Gastrocnemius medialis (tissue), 4 donors: ENCODE measurements around the gene FEM1A.

Experiments used
- POLR2A ChIP-seq, 2 donors: fragments of 450-650 bp; IDR thresholded peaks; one replicate each; pipeline ENCODE4 v1.6.1; 2017; ENCODE audit warnings: antibody characterized with exemption in 2 of 2, mild to moderate bottlenecking in 2 of 2, moderate library complexity in 2 of 2
- TF ChIP-seq, protein P1 (sequence below), 5 experiments: fragments of 450-650 bp in 3 of 5; fragments of 200-600 bp in 2 of 5; sonication (generic) in 2 of 5; IDR thresholded peaks in 4 of 5; conservative IDR thresholded peaks in 1 of 5; 1 replicate in 4 of 5; 2 replicates in 1 of 5; pipeline ENCODE4 v1.5.1; 2016 to 2019; ENCODE audit warnings: antibody characterized with exemption in 5 of 5, mild to moderate bottlenecking in 3 of 5, moderate library complexity in 3 of 5

- TF ChIP-seq, protein P1, sequence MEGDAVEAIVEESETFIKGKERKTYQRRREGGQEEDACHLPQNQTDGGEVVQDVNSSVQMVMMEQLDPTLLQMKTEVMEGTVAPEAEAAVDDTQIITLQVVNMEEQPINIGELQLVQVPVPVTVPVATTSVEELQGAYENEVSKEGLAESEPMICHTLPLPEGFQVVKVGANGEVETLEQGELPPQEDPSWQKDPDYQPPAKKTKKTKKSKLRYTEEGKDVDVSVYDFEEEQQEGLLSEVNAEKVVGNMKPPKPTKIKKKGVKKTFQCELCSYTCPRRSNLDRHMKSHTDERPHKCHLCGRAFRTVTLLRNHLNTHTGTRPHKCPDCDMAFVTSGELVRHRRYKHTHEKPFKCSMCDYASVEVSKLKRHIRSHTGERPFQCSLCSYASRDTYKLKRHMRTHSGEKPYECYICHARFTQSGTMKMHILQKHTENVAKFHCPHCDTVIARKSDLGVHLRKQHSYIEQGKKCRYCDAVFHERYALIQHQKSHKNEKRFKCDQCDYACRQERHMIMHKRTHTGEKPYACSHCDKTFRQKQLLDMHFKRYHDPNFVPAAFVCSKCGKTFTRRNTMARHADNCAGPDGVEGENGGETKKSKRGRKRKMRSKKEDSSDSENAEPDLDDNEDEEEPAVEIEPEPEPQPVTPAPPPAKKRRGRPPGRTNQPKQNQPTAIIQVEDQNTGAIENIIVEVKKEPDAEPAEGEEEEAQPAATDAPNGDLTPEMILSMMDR (IDR thresholded peaks at IDR 0.05 in 4 of 5, conservative IDR thresholded peaks at IDR 0.05 in 1 of 5) = no peak
- TF ChIP-seq POLR2A (IDR thresholded peaks at IDR 0.05) = no peak
These were observed 9.7 kb upstream of the FEM1A start for GRCh38 chr19:4781801-4782200.
